H1 (cell line): ENCODE data around the gene KCNQ1. TPM values are rescaled to one million over a fixed set of nuclear protein-coding genes. Genes with fewer than 3 reads are reported as not detected.

Source experiments
- CTCF ChIA-PET: fragments of 300-600 bp; sonication (Branson Sonifier 250); formaldehyde crosslinking; loops from one replicate; lab custom pipeline; 2021; ENCODE audit not compliant: partially characterized antibody; lab: Charles Lee
- POLR2A ChIA-PET: fragments of 300-600 bp; sonication (Branson Sonifier 250); formaldehyde crosslinking; loops from one replicate; lab custom pipeline; 2021; ENCODE audit warnings: inconsistent platforms; ENCODE audit not compliant: partially characterized antibody; lab: Charles Lee
- DNase-seq, 2 experiments: peaks; one replicate each; pipeline versions ENCODE4 v3.0.0 to v3.0.0-alpha.2; 2010 to 2022; ENCODE audit warnings: low spot score in 2 of 2, low read depth in 1 of 2, mixed read lengths in 1 of 2
- FAIRE-seq: peaks from 2 replicates; lab custom pipeline; 2011; peaks lifted over from hg19 to GRCh38; lab: Jason Lieb, UNC
- H2AFZ ChIP-seq: 2 replicates; pipeline ENCODE4 v1.8.1; 2012; ENCODE audit warnings: low read length, inconsistent platforms
- H2AK5ac ChIP-seq: 2 replicates; pipeline ENCODE4 v1.6.1; 2013; ENCODE audit warnings: low read depth, low read length
- H2BK120ac ChIP-seq: replicated peaks from 2 replicates; pipeline ENCODE3; 2013; ENCODE audit warnings: low read depth, low read length, inconsistent platforms
- H2BK12ac ChIP-seq: 2 replicates; pipeline ENCODE4 v1.6.1; 2013; ENCODE audit warnings: low read depth, low read length
- H2BK15ac ChIP-seq: 2 replicates; pipeline ENCODE4 v1.6.1; 2013; ENCODE audit warnings: low read length
- H2BK20ac ChIP-seq: 2 replicates; pipeline ENCODE4 v1.6.1; 2013; ENCODE audit warnings: low read length
- H2BK5ac ChIP-seq: 2 replicates; pipeline ENCODE4 v1.6.1; 2013; ENCODE audit warnings: low read depth, low read length
- H3K14ac ChIP-seq: 2 replicates; pipeline ENCODE4 v1.6.1; 2013; ENCODE audit warnings: inconsistent platforms; ENCODE audit not compliant: insufficient read length
- H3K18ac ChIP-seq: 2 replicates; pipeline ENCODE4 v1.6.1; 2013; ENCODE audit warnings: low read length; ENCODE audit errors: extremely low read depth
- H3K23ac ChIP-seq: 2 replicates; pipeline ENCODE4 v1.6.1; 2013; ENCODE audit warnings: inconsistent platforms; ENCODE audit not compliant: insufficient read length
- H3K23me2 ChIP-seq: 2 replicates; pipeline ENCODE4 v1.6.1; 2013; ENCODE audit warnings: low read depth, low read length
- H3K27ac ChIP-seq: 2 replicates; pipeline ENCODE4 v1.6.1; 2011; ENCODE audit warnings: low read depth, low read length, inconsistent platforms
- H3K27me3 ChIP-seq, 4 experiments: replicated peaks in 1 of 4; 1 replicate in 1 of 4; 2 replicates in 3 of 4; pipeline versions ENCODE4 v1.6.1 to v1.8.1; 2011 to 2013; ENCODE audit warnings: low read length in 3 of 4, mild to moderate bottlenecking in 3 of 4, inconsistent platforms in 2 of 4, mixed read lengths in 2 of 4, moderate library complexity in 1 of 4; ENCODE audit not compliant: control insufficient read depth in 3 of 4, insufficient read depth in 3 of 4; ENCODE audit errors: extremely low read depth in 1 of 4
- H3K36me3 ChIP-seq, 4 experiments: 2 replicates each; pipeline versions ENCODE4 v1.6.1 to v1.8.1; 2011 to 2013; ENCODE audit warnings: mild to moderate bottlenecking in 4 of 4, low read length in 3 of 4, moderate library complexity in 2 of 4, control low read depth in 1 of 4, inconsistent platforms in 1 of 4; ENCODE audit not compliant: insufficient read depth in 4 of 4, control insufficient read depth in 2 of 4
- H3K4ac ChIP-seq: replicated peaks from 2 replicates; pipeline ENCODE3; 2013; ENCODE audit warnings: low read length, low read depth, mixed read lengths, inconsistent platforms; ENCODE audit not compliant: insufficient read length
- H3K4me1 ChIP-seq, 4 experiments: replicated peaks in 1 of 4; 1 replicate in 1 of 4; 2 replicates in 3 of 4; pipeline versions ENCODE4 v1.6.1 to v1.8.1; 2011 to 2013; ENCODE audit warnings: low read length in 3 of 4, inconsistent platforms in 2 of 4, mixed read lengths in 1 of 4; ENCODE audit not compliant: insufficient read depth in 4 of 4, control insufficient read depth in 3 of 4
- H3K4me2 ChIP-seq, 2 experiments: 2 replicates each; pipeline versions ENCODE4 v1.6.1 to v1.8.1; 2011 to 2013; ENCODE audit warnings: low read depth in 2 of 2, low read length in 2 of 2, control low read depth in 1 of 2, inconsistent platforms in 1 of 2, mild to moderate bottlenecking in 1 of 2; ENCODE audit not compliant: insufficient read depth in 1 of 2
- H3K4me3 ChIP-seq, 4 experiments: fragments of 200-600, 300-600 bp in 1 of 4; sonication (generic), shearing (Covaris generic), sonication (Bioruptor Twin) in 1 of 4; 2 replicates each; pipeline versions ENCODE4 v1.5.1 to v1.8.1; 2011 to 2016; ENCODE audit warnings: low read length in 4 of 4, low read depth in 3 of 4, control low read depth in 2 of 4, inconsistent platforms in 2 of 4, mild to moderate bottlenecking in 2 of 4, mixed read lengths in 1 of 4, moderate library complexity in 1 of 4; ENCODE audit not compliant: insufficient read depth in 2 of 4; ENCODE audit errors: extremely low read depth in 1 of 4
- H3K56ac ChIP-seq: replicated peaks from 2 replicates; pipeline ENCODE3; 2013; ENCODE audit warnings: low read depth, mild to moderate bottlenecking, mixed read lengths, low read length, inconsistent platforms; ENCODE audit not compliant: insufficient read length
- H3K79me1 ChIP-seq: 2 replicates; pipeline ENCODE4 v1.6.1; 2013; ENCODE audit warnings: low read depth, low read length, control low read depth
- H3K79me2 ChIP-seq, 2 experiments: 2 replicates each; pipeline versions ENCODE4 v1.6.1 to v1.8.1; 2012 to 2013; ENCODE audit warnings: low read length in 2 of 2, mild to moderate bottlenecking in 2 of 2, inconsistent platforms in 1 of 2; ENCODE audit not compliant: insufficient read depth in 2 of 2, control insufficient read depth in 1 of 2
- H3K9ac ChIP-seq, 4 experiments: replicated peaks in 1 of 4; 1 replicate in 1 of 4; 2 replicates in 3 of 4; pipeline versions ENCODE4 v1.6.1 to v1.8.1; 2011 to 2013; ENCODE audit warnings: low read depth in 3 of 4, low read length in 3 of 4, control low read depth in 2 of 4, mild to moderate bottlenecking in 2 of 4, moderate library complexity in 2 of 4, inconsistent platforms in 1 of 4; ENCODE audit errors: extremely low read depth in 1 of 4
- H3K9me3 ChIP-seq, 2 experiments: 2 replicates each; pipeline versions ENCODE4 v1.6.1 to v1.8.1; 2012 to 2013; ENCODE audit warnings: mild to moderate bottlenecking in 2 of 2, moderate library complexity in 2 of 2, control low read depth in 1 of 2, inconsistent platforms in 1 of 2, low read depth in 1 of 2, low read length in 1 of 2, mixed read lengths in 1 of 2; ENCODE audit not compliant: insufficient read depth in 2 of 2
- H4K20me1 ChIP-seq, 2 experiments: replicated peaks in 1 of 2; 2 replicates each; pipeline versions ENCODE3 to v1.8.1; 2011 to 2013; ENCODE audit warnings: inconsistent platforms in 2 of 2, low read length in 2 of 2, mild to moderate bottlenecking in 1 of 2; ENCODE audit not compliant: insufficient read depth in 2 of 2, control insufficient read depth in 1 of 2
- H4K5ac ChIP-seq: 2 replicates; pipeline ENCODE4 v1.6.1; 2013; ENCODE audit warnings: low read length, low read depth, mixed read lengths, inconsistent platforms; ENCODE audit not compliant: insufficient read length
- H4K8ac ChIP-seq: 2 replicates; pipeline ENCODE4 v1.8.0; 2013; ENCODE audit warnings: mild to moderate bottlenecking, moderate library complexity, low read length, inconsistent platforms; ENCODE audit not compliant: insufficient read depth; ENCODE audit errors: extremely low read depth
- H4K91ac ChIP-seq: replicated peaks from 2 replicates; pipeline ENCODE3; 2013; ENCODE audit warnings: low read length, mixed read lengths, inconsistent platforms; ENCODE audit not compliant: insufficient read length
- BACH1 ChIP-seq: IDR thresholded peaks from 2 replicates; pipeline ENCODE4 v1.6.1; 2012; ENCODE audit warnings: low read length, improper control_type of control experiment
- CBX8 ChIP-seq: fragments of 300-800, 300-1000 bp; sonication (generic); IDR thresholded peaks from 2 replicates; pipeline ENCODE4 v1.7.1; 2016; ENCODE audit warnings: low read depth, low read length, borderline replicate concordance
- EGR1 ChIP-seq: IDR thresholded peaks from 2 replicates; pipeline ENCODE4 v1.6.1; 2011; ENCODE audit warnings: low read depth, low read length, borderline replicate concordance
- HDAC2 ChIP-seq, 2 experiments: fragments of 300-600 bp in 1 of 2; sonication (generic) in 1 of 2; IDR thresholded peaks; 2 replicates each; pipeline ENCODE4 v1.6.1; 2011 to 2012; ENCODE audit warnings: low read depth in 2 of 2, low read length in 2 of 2, mild to moderate bottlenecking in 2 of 2, moderate library complexity in 2 of 2, borderline replicate concordance in 1 of 2, inconsistent platforms in 1 of 2
- KDM1A ChIP-seq: fragments of 200-600, 300-600 bp; sonication (generic); IDR thresholded peaks from 2 replicates; pipeline ENCODE4 v1.7.1; 2016; ENCODE audit warnings: mild to moderate bottlenecking, low read length, borderline replicate concordance
- NRF1 ChIP-seq: IDR thresholded peaks from 2 replicates; pipeline ENCODE4 v1.6.1; 2011; ENCODE audit warnings: mild to moderate bottlenecking, low read depth, low read length, improper control_type of control experiment
- TAF1 ChIP-seq: IDR thresholded peaks from 2 replicates; pipeline ENCODE4 v1.6.1; 2011; ENCODE audit warnings: mild to moderate bottlenecking, low read depth, low read length
- TEAD4 ChIP-seq: IDR thresholded peaks from 2 replicates; pipeline ENCODE4 v1.6.1; 2012; ENCODE audit warnings: low read depth, low read length, inconsistent platforms, mixed read lengths
- WGBS, 2 experiments: shearing (Covaris generic) in 1 of 2; methylation state at CpG; one replicate each; pipeline versions ENCODE4 v1.1.6 to v1.1.7; 2013 to 2015; ENCODE audit warnings: low lambda C conversion rate in 2 of 2, mixed read lengths in 2 of 2, inconsistent platforms in 1 of 2, low coverage in 1 of 2, missing lambda C conversion rate in 1 of 2; ENCODE audit not compliant: insufficient replicate concordance in 2 of 2, insufficient coverage in 1 of 2, insufficient read length in 1 of 2; ENCODE audit errors: extremely low coverage in 1 of 2, missing lambda C conversion rate in 1 of 2; 5-methylcytosine and 5-hydroxymethylcytosine counted together
- polyA plus RNA-seq, 7 experiments: library from polyadenylated mRNA; depleted of rRNA in 3 of 7; stranded (reverse) in 5 of 7; unstranded in 2 of 7; fragments of >200 nt in 5 of 7; fragments of 200-250 nt in 2 of 7; gene quantifications; 1 replicate in 5 of 7; 2 replicates in 1 of 7; 4 replicates in 1 of 7; pipeline versions ENCODE4 v1.2.1 to v1.2.3, GENCODE V29; 2011 to 2013; ENCODE audit warnings: missing spikeins in 2 of 7, mixed read lengths in 2 of 7
- total RNA-seq: library from RNA; stranded (reverse); fragmentation: NEBNext Ultra II Directional; extraction: Animal tissue kit (Norgen Biotek cat#: 25700); gene quantifications from 2 replicates; pipeline ENCODE4 v1.2.1, GENCODE V29; 2021
- TF ChIP-seq, protein P1 (sequence below): IDR thresholded peaks from 2 replicates; pipeline ENCODE4 v1.6.1; 2011; ENCODE audit warnings: low read depth, mild to moderate bottlenecking, low read length; ENCODE audit not compliant: insufficient read depth

The KCNQ1 gene
- total and polyA plus RNA-seq, 2 of the 8 experiments (the other 6 are each of a cell fraction or from before 2014, with no cell fraction given): 1.9 to 2.0 TPM

DNA sequence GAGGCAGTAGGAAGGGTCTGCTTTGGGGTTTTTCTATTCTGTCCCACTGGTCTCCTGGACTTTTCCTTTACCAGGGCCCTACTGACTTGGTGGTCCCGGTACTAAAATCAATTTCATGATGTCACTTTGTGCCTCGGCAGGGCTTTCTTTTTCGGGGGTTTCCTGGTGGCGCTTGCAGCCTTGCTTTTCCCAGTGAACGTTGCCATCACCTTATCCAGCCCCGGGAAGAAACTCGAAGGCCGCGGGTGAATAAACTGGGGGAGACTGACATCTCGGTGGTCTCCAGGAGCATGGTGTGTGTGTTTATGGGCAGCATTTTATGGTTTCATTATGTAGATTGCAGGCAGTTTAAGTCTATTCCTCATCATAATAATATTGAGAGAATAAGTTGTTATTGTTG, 84.4 kb downstream of the KCNQ1 start:
- Histone ChIP-seq H3K9me3 (no peaks in the 10 kb centered on the region), H3K4ac (no peak overlapping the region), H4K91ac (no peak overlapping the region), H4K5ac (no peak overlapping the region), H3K23ac (no peak overlapping the region), H3K36me3 (no peaks in the 10 kb centered on the region), H3K79me2 (no peaks in the 10 kb centered on the region), H3K23me2 (no peaks in the 10 kb centered on the region), H3K14ac (no peak overlapping the region), H2BK5ac (no peak overlapping the region), H3K79me1 (no peaks in the 10 kb centered on the region), H2AFZ (no peak overlapping the region), H3K27me3 (peaks cover 0 to 25% (median 6%) of the 10 kb centered on the region in 4 experiments; a peak in 4 of 7 replicates), H3K56ac (no peak overlapping the region), H3K4me2 (no peak overlapping the region), H2BK15ac (no peak overlapping the region), H2BK20ac (no peak overlapping the region), H2BK12ac (no peak overlapping the region), H3K27ac (no peak overlapping the region), H3K4me1 (peaks cover 4 to 18% (median 9%) of the 10 kb centered on the region in 4 experiments), H3K9ac (no peak overlapping the region), H4K8ac (no peak overlapping the region), H2AK5ac (no peak overlapping the region), H4K20me1 (peaks cover 0 to 7% of the 10 kb centered on the region in 2 experiments), H2BK120ac (no peak overlapping the region), H3K4me3 (no peak overlapping the region), H3K18ac (no peak overlapping the region)
- 99% methylated on average over 10 of the region's 10 CpGs; no CpG with 5 or more reads in 1 of the 2 experiments for WGBS, 2 experiments
- no peak for DNase-seq
- TF ChIP-seq TEAD4 (no peak), CBX8 (no peak), TAF1 (no peak), EGR1 (no peak), HDAC2 (IDR thresholded peaks at IDR 0.05; ENCODE audit: borderline replicate concordance in 1 of 2, low read depth in 2 of 2, low read length in 2 of 2) (no peak), BACH1 (no peak), NRF1 (no peak), KDM1A (no peak)
- TF ChIP-seq, protein P1, sequence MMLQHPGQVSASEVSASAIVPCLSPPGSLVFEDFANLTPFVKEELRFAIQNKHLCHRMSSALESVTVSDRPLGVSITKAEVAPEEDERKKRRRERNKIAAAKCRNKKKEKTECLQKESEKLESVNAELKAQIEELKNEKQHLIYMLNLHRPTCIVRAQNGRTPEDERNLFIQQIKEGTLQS: no peak
- ChIA-PET CTCF (interaction anchor here (0.6 to 14.3 kb wide), 8 partner anchors 10 to 358 kb away, joined by 3 to 521 read pairs (median 5); partner anchors contain the start of gene CDKN1C), POLR2A (no interaction called here)
- no peak for FAIRE-seq
